HEK293T (cell line): Measurements from ENCODE around the gene TEC.

Source experiments
- CTCF ChIA-PET: fragments of 350-600 bp; formaldehyde crosslinking; extraction: SDS; loops from one replicate; lab custom pipeline; 2021; ENCODE audit warnings: antibody characterized with exemption, inconsistent platforms; lab: Yijun Ruan, JAX
- POLR2A ChIA-PET: fragments of 350-600 bp; formaldehyde crosslinking; extraction: SDS; loops from one replicate; lab custom pipeline; 2020; ENCODE audit warnings: antibody characterized with exemption, inconsistent platforms; lab: Yijun Ruan, JAX
- DNase-seq: peaks from one replicate; pipeline ENCODE4 v3.0.0; 2012; ENCODE audit warnings: mixed read lengths; ENCODE audit errors: extremely low spot score
- ARNT ChIP-seq: fragments of 450-650 bp; IDR thresholded peaks from 2 replicates; pipeline ENCODE4 v1.6.1; 2017; ENCODE audit warnings: mild to moderate bottlenecking
- BHLHE40 ChIP-seq: fragments of 450-650 bp; IDR thresholded peaks from 2 replicates; pipeline ENCODE4 v1.6.1; 2016; ENCODE audit warnings: mild to moderate bottlenecking, moderate library complexity, borderline replicate concordance
- CTBP1 ChIP-seq: fragments of 450-650 bp; IDR thresholded peaks from 2 replicates; pipeline ENCODE4 v1.6.1; 2016; ENCODE audit warnings: borderline replicate concordance
- ELF4 ChIP-seq: fragments of 450-650 bp; IDR thresholded peaks from 2 replicates; pipeline ENCODE4 v1.6.1; 2017; ENCODE audit warnings: antibody characterized with exemption
- FOXA1 ChIP-seq: fragments of 450-650 bp; IDR thresholded peaks from 2 replicates; pipeline ENCODE4 v1.6.1; 2016; ENCODE audit warnings: mild to moderate bottlenecking
- FOXK2 ChIP-seq: fragments of 450-650 bp; IDR thresholded peaks from 2 replicates; pipeline ENCODE4 v1.6.1; 2016; ENCODE audit warnings: mild to moderate bottlenecking
- FOXM1 ChIP-seq: fragments of 450-650 bp; IDR thresholded peaks from 2 replicates; pipeline ENCODE4 v1.6.1; 2017; ENCODE audit warnings: mild to moderate bottlenecking, borderline replicate concordance
- HDGF ChIP-seq: fragments of 450-650 bp; IDR thresholded peaks from 2 replicates; pipeline ENCODE4 v1.6.1; 2017; ENCODE audit warnings: antibody characterized with exemption, borderline replicate concordance
- L3MBTL2 ChIP-seq: fragments of 450-650 bp; conservative IDR thresholded peaks from 2 replicates; pipeline ENCODE4 v1.6.1; 2016; ENCODE audit warnings: mild to moderate bottlenecking
- LEF1 ChIP-seq: fragments of 450-650 bp; IDR thresholded peaks from 2 replicates; pipeline ENCODE4 v1.6.1; 2017; ENCODE audit warnings: mild to moderate bottlenecking, borderline replicate concordance
- NFRKB ChIP-seq: fragments of 450-650 bp; IDR thresholded peaks from 2 replicates; pipeline ENCODE4 v1.6.1; 2016; ENCODE audit warnings: mild to moderate bottlenecking, moderate library complexity
- PKNOX1 ChIP-seq: fragments of 450-650 bp; IDR thresholded peaks from 2 replicates; pipeline ENCODE4 v1.6.1; 2016
- SP1 ChIP-seq: fragments of 450-650 bp; IDR thresholded peaks from 2 replicates; pipeline ENCODE4 v1.6.1; 2017
- SUZ12 ChIP-seq: fragments of 450-650 bp; IDR thresholded peaks from 2 replicates; pipeline ENCODE4 v1.6.1; 2016; ENCODE audit warnings: mild to moderate bottlenecking
- TARDBP ChIP-seq: fragments of 450-650 bp; IDR thresholded peaks from 2 replicates; pipeline ENCODE4 v1.6.1; 2016
- ZNF384 ChIP-seq: fragments of 450-650 bp; IDR thresholded peaks from 2 replicates; pipeline ENCODE4 v1.6.1; 2016

The TEC gene

DNA sequence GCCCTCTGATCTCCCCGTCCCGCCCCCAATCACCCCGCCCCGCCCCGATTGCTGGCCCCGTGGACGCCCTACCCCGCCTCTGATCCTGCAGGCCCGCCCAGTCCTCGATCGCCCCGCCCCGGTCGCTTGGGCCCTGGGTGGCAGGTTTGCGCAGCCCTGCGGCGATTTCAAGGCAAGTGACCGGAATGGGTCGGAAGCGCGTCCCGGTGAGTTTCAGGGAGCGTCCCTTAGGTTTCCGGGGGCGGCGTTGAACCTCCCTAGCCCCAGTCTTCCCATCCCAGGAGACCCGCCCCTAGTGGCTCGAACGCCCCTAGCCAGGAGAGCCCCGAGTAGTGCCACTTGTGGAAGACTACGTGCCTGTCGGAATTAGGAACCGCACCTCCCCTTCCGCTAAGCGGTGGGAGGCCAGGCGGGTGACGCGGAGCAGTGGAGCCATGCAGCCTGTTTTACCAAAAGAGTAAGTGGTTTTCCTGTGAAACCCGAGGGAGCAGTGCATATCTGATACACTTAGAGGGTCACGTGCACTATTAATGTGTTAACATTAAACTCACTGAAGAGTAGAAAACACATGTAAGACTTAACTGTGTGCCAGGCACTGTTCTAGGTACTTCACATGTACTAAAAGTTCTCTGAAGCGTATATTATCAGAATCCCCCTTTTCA is 354 bp upstream of the TEC start:
- TF ChIP-seq LEF1 (no peak), SP1 (no peak)
- DNase-seq, result peak; percentile 88
- CTCF ChIA-PET, result interaction anchor here (0.6 kb wide), 1 partner anchor 60 kb away, joined by 4 read pairs; no protein-coding TSS in a partner anchor
- POLR2A ChIA-PET, result no interaction called here

GRCh38 chr4:48267574-48267973 is 2.1 kb downstream of the TEC start:
- ChIA-PET POLR2A (no interaction called here), CTCF (no interaction called here)
- no peak for DNase-seq
- no peak for TF ChIP-seq ZNF384
- TF ChIP-seq HDGF, result no peak
- no peak for TF ChIP-seq BHLHE40
- no peak for TF ChIP-seq SP1
- TF ChIP-seq FOXA1, result no peak
- TF ChIP-seq CTBP1, result no peak
- no peak for TF ChIP-seq ELF4
- no peak for TF ChIP-seq SUZ12
- TF ChIP-seq NFRKB, result no peak
- no peak for TF ChIP-seq PKNOX1
- TF ChIP-seq LEF1, result no peak
- TF ChIP-seq ARNT, result no peak
- no peak for TF ChIP-seq FOXM1
- TF ChIP-seq FOXK2, result no peak
- no peak for TF ChIP-seq L3MBTL2
- no peak for TF ChIP-seq TARDBP

DNA sequence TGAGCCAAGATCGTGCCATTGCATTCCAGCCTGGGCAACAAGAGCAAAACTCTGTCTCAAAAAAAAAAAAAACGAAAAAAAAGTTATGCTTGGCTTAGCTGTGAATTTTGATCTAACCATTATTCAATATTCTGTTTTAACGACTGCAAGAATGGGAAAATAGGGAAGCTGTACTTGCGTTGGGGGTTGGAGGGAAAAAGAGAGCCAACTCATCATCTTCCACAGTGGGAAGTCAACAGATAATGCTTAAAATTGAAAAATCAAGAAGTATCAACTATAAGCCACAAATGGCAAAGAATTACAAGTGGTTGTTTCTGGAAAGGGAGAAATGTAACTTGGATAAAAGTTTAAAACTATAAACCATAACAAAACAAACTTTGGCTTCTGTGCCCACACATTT is 2.9 kb downstream of the TEC start:
- CTCF ChIA-PET, result no interaction called here
- TF ChIP-seq PKNOX1, result no peak
- POLR2A ChIA-PET, result no interaction called here
- no peak for DNase-seq

DNA sequence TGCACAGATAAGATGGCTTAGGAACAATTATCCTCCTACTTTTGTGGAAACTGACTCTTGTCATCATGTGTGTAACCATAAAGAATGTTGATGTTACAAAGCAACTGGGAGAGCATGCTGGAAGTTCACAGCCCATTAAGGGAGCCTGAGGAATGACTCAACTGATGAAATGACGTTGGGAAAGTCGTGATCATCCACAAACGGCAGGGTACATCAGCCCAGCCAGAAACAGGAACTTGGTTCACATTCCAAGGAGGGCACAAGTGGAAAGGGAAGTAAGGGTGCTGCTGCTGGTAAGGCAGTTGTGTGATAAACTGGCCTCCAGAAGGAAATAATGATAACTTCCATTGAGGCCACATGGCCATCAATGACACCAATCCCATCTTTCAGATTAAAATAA is 6.7 kb downstream of the TEC start:
- no peak for DNase-seq
- ChIA-PET POLR2A (no interaction called here), CTCF (no interaction called here)
- TF ChIP-seq FOXK2 (no peak), SUZ12 (no peak), PKNOX1 (no peak)

GRCh38 chr4:48262484-48262883 is 7.2 kb downstream of the TEC start:
- TF ChIP-seq ELF4 (no peak), LEF1 (no peak), SP1 (no peak), PKNOX1 (no peak)
- CTCF ChIA-PET, result no interaction called here
- POLR2A ChIA-PET, result no interaction called here
- no peak for DNase-seq

DNA sequence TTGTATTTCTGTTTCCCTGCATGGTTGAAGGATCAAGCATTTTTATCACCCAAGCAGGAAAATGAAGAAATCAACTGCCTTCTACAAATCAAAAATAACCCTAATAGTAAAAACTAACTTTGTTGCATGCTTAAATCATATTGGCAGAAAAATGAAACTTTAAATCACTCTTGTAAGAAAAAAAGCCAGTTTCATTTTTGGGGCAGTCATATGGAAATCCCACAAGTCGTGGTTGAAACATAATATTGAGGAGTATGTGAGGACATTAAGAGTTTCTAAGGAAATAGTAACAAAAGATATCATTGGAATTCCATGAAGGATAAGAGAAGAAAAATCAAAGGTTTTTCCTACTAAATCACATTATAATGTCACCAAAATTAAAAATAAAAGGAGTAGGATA is 8.4 kb downstream of the TEC start:
- CTCF ChIA-PET, result no interaction called here
- POLR2A ChIA-PET, result no interaction called here
- TF ChIP-seq LEF1 (no peak), SP1 (no peak), ELF4 (no peak), HDGF (no peak), SUZ12 (no peak), FOXA1 (no peak), NFRKB (no peak), TARDBP (no peak)
- no peak for DNase-seq

DNA sequence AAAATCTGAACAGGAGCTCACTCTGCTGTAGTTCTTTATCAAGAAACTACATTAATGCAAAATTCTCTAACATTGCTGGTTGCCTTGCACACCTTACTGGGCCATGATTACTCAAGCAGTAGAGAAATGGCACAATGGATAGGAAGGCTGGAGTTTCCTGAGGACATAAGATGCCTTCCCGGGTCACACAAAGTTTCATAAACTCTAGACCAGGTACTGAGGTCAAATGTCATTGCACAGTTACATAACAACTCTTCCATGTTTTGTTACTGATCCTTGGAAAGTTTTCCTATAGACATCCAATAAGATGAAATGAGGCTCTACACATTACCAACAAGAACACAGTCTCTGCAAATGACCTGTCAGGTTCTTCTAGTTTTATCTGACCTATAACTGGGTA is 9.9 kb downstream of the TEC start:
- ChIA-PET CTCF (interaction anchor here (0.5 to 0.7 kb wide), 2 partner anchors 86 to 128 kb away, joined by 4 to 5 read pairs; no protein-coding TSS in a partner anchor), POLR2A (no interaction called here)
- TF ChIP-seq ELF4, result no peak
- DNase-seq, result no peak
